Lower lobe of right lung (tissue), 2 donors: Measurements from ENCODE around the gene MEIOB. TPM values are rescaled to one million over a fixed set of nuclear protein-coding genes. Genes with fewer than 3 reads are reported as not detected.
"Not testable (repeated sequence)": the region's sequence is repeated elsewhere in the genome, so short reads cannot be mapped to it uniquely, and the experiment has no call there.

Source experiments
- ATAC-seq, 2 donors: fragments of 200-7000 bp; cut with Tn5 transposase; one replicate each; pipeline ENCODE4 v1.9.1; 2020 to 2022; ENCODE audit warnings: mild to moderate bottlenecking in 2 of 2, moderate library complexity in 2 of 2
- DNase-seq: peaks from one replicate; pipeline ENCODE4 v3.0.0-alpha.2; 2020
- H3K27ac ChIP-seq: fragments of 200-600 bp; one replicate; pipeline ENCODE4 v1.8.0; 2022
- H3K27me3 ChIP-seq: fragments of 200-600 bp; one replicate; pipeline ENCODE4 v1.8.0; 2022; ENCODE audit warnings: low read depth
- H3K36me3 ChIP-seq: fragments of 200-600 bp; one replicate; pipeline ENCODE4 v1.8.0; 2022; ENCODE audit warnings: mild to moderate bottlenecking
- H3K4me1 ChIP-seq: fragments of 200-600 bp; one replicate; pipeline ENCODE4 v1.8.0; 2022
- H3K4me3 ChIP-seq: fragments of 200-600 bp; one replicate; pipeline ENCODE4 v1.8.0; 2022; ENCODE audit warnings: mild to moderate bottlenecking
- H3K9me3 ChIP-seq: fragments of 200-600 bp; one replicate; pipeline ENCODE4 v1.8.0; 2022
- CTCF ChIP-seq: fragments of 200-600 bp; IDR thresholded peaks from one replicate; pipeline ENCODE4 v1.8.0; 2022; ENCODE audit warnings: antibody characterized with exemption, mild to moderate bottlenecking
- intact Hi-C: fragments of 100-400 bp; cut with DNase I; formaldehyde crosslinking; loops from one replicate; pipeline ENCODE4 v1.11.0; 2022
- total RNA-seq: library from RNA; stranded (reverse); fragmentation: NEBNext Ultra II Directional; extraction: Animal tissue kit (Norgen Biotek cat#: 25700); gene quantifications from one replicate; pipeline ENCODE4 v1.2.1, GENCODE V29; 2021
- donor health status: DM: no; HTN: yes; CAD: no; lungs with severe emphysema.

Gene MEIOB
- total RNA-seq, 1 donor from 2014 or later = not detected

GRCh38 chr16:1808691-1809090 is 63.3 kb downstream of the MEIOB start:
- no peak overlapping the region for H3K27ac ChIP-seq
- H3K36me3 ChIP-seq = peaks cover 49% of the 10 kb centered on the region
- H3K4me3 ChIP-seq = no peak overlapping the region
- no peaks in the 10 kb centered on the region for H3K27me3 ChIP-seq
- H3K9me3 ChIP-seq = no peaks in the 10 kb centered on the region
- DNase-seq (peak; percentile 34), ATAC-seq (no peak)
- TF ChIP-seq CTCF = no peak
- intact Hi-C loops = no loop called here
- peaks cover 11% of the 10 kb centered on the region for H3K4me1 ChIP-seq

- H3K4me3 ChIP-seq = no peak overlapping the region
Measured at GRCh38 chr16:1807626-1808025, 64.3 kb downstream of the MEIOB start.

DNA sequence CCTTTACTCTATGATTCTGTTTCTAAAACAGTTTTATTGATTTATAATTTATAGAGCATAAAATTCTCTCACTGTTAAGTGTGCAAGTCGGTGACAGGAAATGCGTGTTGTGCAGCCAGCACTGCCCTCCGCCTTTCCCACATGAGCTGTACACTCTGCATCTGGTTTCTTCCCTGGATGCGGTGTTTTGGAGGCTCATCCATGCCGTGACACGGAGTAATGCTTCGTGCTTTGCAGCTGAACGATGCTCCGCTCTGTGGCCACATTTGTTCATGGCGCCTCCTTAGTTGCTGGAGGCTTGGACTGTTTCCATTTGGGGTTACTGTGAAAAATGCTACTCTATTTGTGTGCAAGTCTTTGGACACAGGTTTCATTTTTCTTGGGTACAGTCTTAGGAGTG is 71.3 kb downstream of the MEIOB start:
- no peak overlapping the region for H3K4me3 ChIP-seq
- H3K9me3 ChIP-seq = peaks cover 6% of the 10 kb centered on the region
- H3K27ac ChIP-seq = no peak overlapping the region
- no peak for DNase-seq
- peaks cover 5% of the 10 kb centered on the region for H3K36me3 ChIP-seq
- no peak for ATAC-seq
- intact Hi-C loops = no loop called here
- no peaks in the 10 kb centered on the region for H3K27me3 ChIP-seq
- TF ChIP-seq CTCF = no peak
- no peaks in the 10 kb centered on the region for H3K4me1 ChIP-seq

More at GRCh38 chr16:1807626-1808025, 64.3 kb downstream of the MEIOB start:
- no peak for ATAC-seq
- H3K27me3 ChIP-seq = no peaks in the 10 kb centered on the region
- H3K36me3 ChIP-seq = peaks cover 47% of the 10 kb centered on the region
- no peaks in the 10 kb centered on the region for H3K9me3 ChIP-seq
- peaks cover 5% of the 10 kb centered on the region for H3K4me1 ChIP-seq
- no peak for DNase-seq
- H3K27ac ChIP-seq = no peak overlapping the region
- intact Hi-C loops = no loop called here
- TF ChIP-seq CTCF = no peak

- intact Hi-C loops, ATAC-seq: not testable (repeated sequence)
Measured at GRCh38 chr16:1799263-1799662, 72.7 kb downstream of the MEIOB start.

GRCh38 chr16:1794908-1795666 is 76.9 kb downstream of the MEIOB start:
- ATAC-seq = no peak
- DNase-seq = peak; percentile 45
- H3K4me3 ChIP-seq = peak overlapping the region; percentile 11
- no peaks in the 10 kb centered on the region for H3K27me3 ChIP-seq
- peak overlapping the region; percentile 46 for H3K27ac ChIP-seq
- peaks cover 6% of the 10 kb centered on the region for H3K9me3 ChIP-seq
- no peak for TF ChIP-seq CTCF
- no peaks in the 10 kb centered on the region for H3K4me1 ChIP-seq
- H3K36me3 ChIP-seq = peaks cover under 1% of the 10 kb centered on the region
- intact Hi-C loops = no loop called here

More at GRCh38 chr16:1799263-1799662, 72.7 kb downstream of the MEIOB start:
- not testable (repeated sequence) for H3K27me3 ChIP-seq, DNase-seq, H3K36me3 ChIP-seq, H3K9me3 ChIP-seq, H3K4me1 ChIP-seq, H3K27ac ChIP-seq, H3K4me3 ChIP-seq

DNA sequence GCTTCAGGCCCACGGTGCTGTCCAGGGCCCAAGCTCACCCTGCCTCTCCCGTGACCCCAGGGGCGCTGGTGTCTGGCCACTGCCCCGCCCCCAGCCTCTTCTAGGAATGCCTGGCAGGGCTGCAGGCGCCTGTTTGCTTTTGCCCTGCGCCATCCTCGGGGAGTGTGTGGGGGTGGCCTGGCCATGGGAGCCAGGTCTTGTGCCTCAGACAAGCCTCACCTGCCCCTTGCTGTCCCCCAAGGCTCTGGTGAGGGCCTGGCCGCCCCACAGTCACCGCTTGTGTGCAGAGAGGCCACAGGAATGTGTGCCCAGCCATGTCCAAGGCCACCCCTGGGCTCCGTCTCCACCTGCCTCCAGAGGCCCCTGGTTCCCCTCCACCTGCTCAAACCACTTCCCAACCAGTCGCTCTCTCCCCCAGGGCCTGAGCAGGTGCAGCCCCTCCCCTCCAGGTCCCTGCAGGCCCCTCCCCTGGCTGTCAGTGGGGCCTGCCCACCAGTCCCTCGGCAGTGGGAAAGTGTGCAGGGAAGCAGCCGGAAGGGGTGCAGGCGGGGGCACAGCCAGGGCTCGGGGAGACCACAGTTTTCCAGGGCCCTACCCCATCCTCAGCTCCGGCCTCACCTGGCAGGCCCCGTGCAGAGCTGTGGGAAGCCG is 77.6 kb downstream of the MEIOB start:
- Histone ChIP-seq H3K27me3 (no peaks in the 10 kb centered on the region), H3K4me1 (no peaks in the 10 kb centered on the region), H3K4me3 (peak overlapping the region; percentile 39), H3K9me3 (peaks cover 6% of the 10 kb centered on the region), H3K27ac (peak overlapping the region; percentile 58), H3K36me3 (peaks cover 7% of the 10 kb centered on the region)
- peak; percentile 76 to 83 for ATAC-seq
- DNase-seq = peak; percentile 72
- TF ChIP-seq CTCF = no peak
- intact Hi-C loops = no loop called here
